GM12875 (cell line): ENCODE results near the gene RPS5.
"Not testable (repeated sequence)": the region's sequence is repeated elsewhere in the genome, so short reads cannot be mapped to it uniquely, and the experiment has no call there.

ENCODE experiments used
- H3K4me3 ChIP-seq: one replicate; pipeline ENCODE4 v1.5.1; 2011; ENCODE audit warnings: low read depth, low read length, control low read depth
- CTCF ChIP-seq: IDR thresholded peaks from 2 replicates; pipeline ENCODE4 v1.5.1; 2011; ENCODE audit warnings: low read depth, mild to moderate bottlenecking, control low read depth, inconsistent platforms, low read length, moderate library complexity, borderline replicate concordance; ENCODE audit not compliant: insufficient read depth

The RPS5 gene

GRCh38 chr19:58372311-58373133 lies 14.5 kb upstream of the RPS5 start:
- TF ChIP-seq CTCF: no peak
- no peak overlapping the region for H3K4me3 ChIP-seq

GRCh38 chr19:58374200-58374599 lies 12.9 kb upstream of the RPS5 start:
- no peak overlapping the region for H3K4me3 ChIP-seq

DNA sequence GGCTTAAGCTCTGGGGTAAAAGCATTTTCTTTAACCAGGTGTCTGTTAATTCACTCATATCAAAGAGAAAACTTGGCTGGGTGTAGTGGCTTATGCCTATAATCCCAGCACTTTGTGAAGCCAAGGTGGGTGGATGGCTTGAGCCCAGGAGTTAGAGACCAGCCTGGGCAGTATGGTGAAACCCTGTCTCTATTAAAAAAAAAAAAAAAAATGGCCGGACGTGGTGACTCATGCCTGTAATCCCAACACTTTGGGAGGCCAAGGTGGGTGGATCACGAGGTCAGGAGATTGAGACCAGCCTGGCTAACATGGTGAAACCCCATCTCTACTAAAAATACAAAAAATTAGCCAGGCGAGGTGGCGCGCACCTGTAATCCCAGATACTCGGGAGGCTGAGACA lies 10.3 kb upstream of the RPS5 start:
- not testable (repeated sequence) for H3K4me3 ChIP-seq

More at GRCh38 chr19:58374200-58374599, 12.9 kb upstream of the RPS5 start:
- TF ChIP-seq CTCF: no peak

GRCh38 chr19:58379246-58379645 lies 7.8 kb upstream of the RPS5 start:
- TF ChIP-seq CTCF: no peak
- H3K4me3 ChIP-seq: no peak overlapping the region

- no peak for TF ChIP-seq CTCF
- H3K4me3 ChIP-seq: peak overlapping the region; percentile 78
Measured at GRCh38 chr19:58380037-58380661, 6.9 kb upstream of the RPS5 start.

DNA sequence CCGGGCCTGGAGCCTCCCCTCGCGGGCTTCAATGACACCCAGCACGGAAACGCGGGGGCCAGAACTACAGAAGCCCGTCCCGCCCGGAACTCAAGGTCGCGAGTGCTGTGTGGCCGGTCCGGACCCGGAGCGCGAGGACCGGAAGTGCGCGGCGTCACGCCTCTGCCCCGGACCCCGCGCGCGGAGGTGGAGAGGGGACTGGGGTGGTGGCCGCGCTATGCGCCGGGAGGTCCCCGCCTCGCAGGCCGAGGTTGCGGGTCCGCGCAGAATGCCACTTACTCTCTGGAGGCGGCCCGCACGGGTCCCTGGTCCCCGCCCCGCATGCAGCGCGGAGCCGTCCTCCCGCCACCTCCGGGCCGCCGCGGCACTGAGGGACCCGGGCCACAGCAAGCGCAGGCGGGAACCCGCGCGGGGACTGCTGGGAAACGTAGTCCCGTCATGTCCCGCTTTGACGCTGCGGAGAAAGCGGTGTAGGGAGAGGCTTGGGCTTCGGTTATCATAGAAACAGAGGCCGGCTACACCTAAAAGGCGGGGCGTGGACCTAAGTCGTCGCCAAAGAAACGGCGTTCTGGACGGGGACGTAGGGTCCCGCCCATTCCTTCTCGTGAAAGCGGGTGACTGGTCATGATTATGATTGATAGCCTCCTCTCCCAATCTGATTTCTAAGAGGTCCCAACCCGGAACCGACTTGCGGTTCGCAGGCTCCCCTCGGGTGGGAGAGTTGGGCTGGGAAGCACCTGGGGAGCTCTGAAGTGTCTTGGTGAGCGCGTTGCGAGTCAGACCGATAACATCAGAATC lies 6.2 kb upstream of the RPS5 start, which contains the start of gene ZNF837:
ZNF837 (minus strand) TSS at position 369 of the 798 bp plus-strand sequence. CDS start 11,698 bp downstream, outside the sequence.
- TF ChIP-seq CTCF: no peak
- peak within 1 kb of the TSS; percentile 78 for H3K4me3 ChIP-seq

- TF ChIP-seq CTCF: no peak
- H3K4me3 ChIP-seq: peak overlapping the region; percentile 55
Measured at GRCh38 chr19:58381460-58382212, 5.4 kb upstream of the RPS5 start.
